ENCODE data around the gene NUDT7. TPM values are rescaled to one million over a fixed set of nuclear protein-coding genes. Genes with fewer than 3 reads are reported as not detected.

The NUDT7 gene
- polyA plus RNA-seq, 3 donors: 4.2 to 6.1 (median 5.0) TPM

- WGBS (ENCODE audit: insufficient coverage): 86% methylated on average over 1 of the region's 4 CpGs
Observed at GRCh38 chr16:77683397-77684180, 38.7 kb upstream of the NUDT7 start.

GRCh38 chr16:77684181-77684526, 38.2 kb upstream of the NUDT7 start:
- intact Hi-C loops (cut with micrococcal nuclease): no loop called here
- peaks cover 15 to 16% of the 10 kb centered on the region in 2 donors for H3K4me1 ChIP-seq (ENCODE audit: control insufficient read depth in 1 of 2, insufficient read depth in 2 of 2, low read length in 2 of 2)
- H3K9ac ChIP-seq (ENCODE audit: insufficient read depth, low read length, poor library complexity, severe bottlenecking): no peak overlapping the region
- no peaks in the 10 kb centered on the region for H3K9me3 ChIP-seq (replicated peaks in 1 of 2; ENCODE audit: control insufficient read depth in 1 of 2, insufficient read depth in 1 of 2, low read length in 2 of 2)
- TF ChIP-seq CTCF (IDR thresholded peaks at IDR 0.05): no peak
- no peak overlapping the region for H3K4me3 Mint-ChIP-seq
- H3K27ac Mint-ChIP-seq: no peak overlapping the region
- H3K4me2 ChIP-seq (replicated peaks; ENCODE audit: extremely low read depth, low read length, poor library complexity, severe bottlenecking): no peak overlapping the region
- H3K27ac ChIP-seq (ENCODE audit: low read depth in 1 of 2, low read length in 2 of 2): no peak overlapping the region
- H3K9me3 Mint-ChIP-seq: peaks cover 0 to 4% (median 0%) of the 10 kb centered on the region in 7 donors
- H2AFZ ChIP-seq (ENCODE audit: insufficient read depth, low read depth, low read length, poor library complexity, severe bottlenecking): no peak overlapping the region
- no peaks in the 10 kb centered on the region for H3K27me3 ChIP-seq (ENCODE audit: control insufficient read depth in 2 of 2, insufficient read depth in 2 of 2, low read length in 2 of 2)
- H3K4me1 Mint-ChIP-seq: peaks cover 12% of the 10 kb centered on the region
- no peaks in the 10 kb centered on the region for H4K20me1 ChIP-seq (ENCODE audit: insufficient read depth, low read length)
- H3K79me2 ChIP-seq (ENCODE audit: insufficient read depth, low read length): no peaks in the 10 kb centered on the region
- peaks cover 0 to 2% (median 1%) of the 10 kb centered on the region in 3 donors for H3K27me3 Mint-ChIP-seq (ENCODE audit: low read depth in 3 of 3)
- no peaks in the 10 kb centered on the region for H3K36me3 ChIP-seq (replicated peaks in 1 of 2; ENCODE audit: control insufficient read depth in 1 of 2, insufficient read depth in 2 of 2, low read length in 2 of 2)
- no peaks in the 10 kb centered on the region for H3K36me3 Mint-ChIP-seq
- WGBS (ENCODE audit: insufficient coverage): no CpG with 5 or more reads among the region's 4 CpGs
- no peak overlapping the region for H3K4me3 ChIP-seq (replicated peaks in 1 of 3; ENCODE audit: low read depth in 2 of 3, low read length in 3 of 3)
- DNase-seq: no peak

More at GRCh38 chr16:77683397-77684180, 38.7 kb upstream of the NUDT7 start:
- DNase-seq: no peak
- H3K4me3 ChIP-seq (replicated peaks in 1 of 3; ENCODE audit: low read depth in 2 of 3, low read length in 3 of 3): no peak overlapping the region
- H4K20me1 ChIP-seq (ENCODE audit: insufficient read depth, low read length): no peaks in the 10 kb centered on the region
- Mint-ChIP-seq H3K27me3 (ENCODE audit: low read depth in 3 of 3) (peaks cover 0 to 2% (median 1%) of the 10 kb centered on the region in 3 donors), H3K36me3 (no peaks in the 10 kb centered on the region), H3K9me3 (peaks cover 0 to 6% (median 2%) of the 10 kb centered on the region in 7 donors), H3K27ac (no peak overlapping the region), H3K4me1 (peaks cover 17% of the 10 kb centered on the region), H3K4me3 (no peak overlapping the region)
- no peaks in the 10 kb centered on the region for H3K9me3 ChIP-seq (replicated peaks in 1 of 2; ENCODE audit: control insufficient read depth in 1 of 2, insufficient read depth in 1 of 2, low read length in 2 of 2)
- peaks cover 18 to 20% of the 10 kb centered on the region in 2 donors for H3K4me1 ChIP-seq (ENCODE audit: control insufficient read depth in 1 of 2, insufficient read depth in 2 of 2, low read length in 2 of 2)
- no peaks in the 10 kb centered on the region for H3K27me3 ChIP-seq (ENCODE audit: control insufficient read depth in 2 of 2, insufficient read depth in 2 of 2, low read length in 2 of 2)
- intact Hi-C loops (cut with micrococcal nuclease): no loop called here
- TF ChIP-seq CTCF (IDR thresholded peaks at IDR 0.05): no peak
- H3K9ac ChIP-seq (ENCODE audit: insufficient read depth, low read length, poor library complexity, severe bottlenecking): no peak overlapping the region
- H3K27ac ChIP-seq (ENCODE audit: low read depth in 1 of 2, low read length in 2 of 2): no peak overlapping the region
- no peaks in the 10 kb centered on the region for H3K79me2 ChIP-seq (ENCODE audit: insufficient read depth, low read length)
- no peak overlapping the region for H3K4me2 ChIP-seq (replicated peaks; ENCODE audit: extremely low read depth, low read length, poor library complexity, severe bottlenecking)
- peak overlapping the region; percentile 6 for H2AFZ ChIP-seq (ENCODE audit: insufficient read depth, low read depth, low read length, poor library complexity, severe bottlenecking)
- H3K36me3 ChIP-seq (replicated peaks in 1 of 2; ENCODE audit: control insufficient read depth in 1 of 2, insufficient read depth in 2 of 2, low read length in 2 of 2): no peaks in the 10 kb centered on the region
